COR-L47 (cell line): ENCODE data around the gene LRIG1.

Experiments
- DNase-seq: peaks from one replicate; lab custom pipeline; 2025; lab: John Stamatoyannopoulos, UW

LRIG1 gene

GRCh38 chr3:66467996-66468735 is 32.7 kb downstream of the LRIG1 start:
- DNase-seq = no peak

GRCh38 chr3:66466606-66467270 is 34.1 kb downstream of the LRIG1 start:
- DNase-seq = no peak

- no peak for DNase-seq
Measured at GRCh38 chr3:66465587-66465986, 35.2 kb downstream of the LRIG1 start.

GRCh38 chr3:66465034-66465433 is 35.8 kb downstream of the LRIG1 start:
- no peak for DNase-seq

- DNase-seq = no peak
Measured at GRCh38 chr3:66464512-66464894, 36.3 kb downstream of the LRIG1 start.

GRCh38 chr3:66463730-66464511 is 36.9 kb downstream of the LRIG1 start:
- DNase-seq = no peak

GRCh38 chr3:66463054-66463631 is 37.7 kb downstream of the LRIG1 start:
- DNase-seq = no peak

GRCh38 chr3:66457252-66457651 is 43.6 kb downstream of the LRIG1 start:
- DNase-seq = no peak

GRCh38 chr3:66456711-66457173 is 44.1 kb downstream of the LRIG1 start:
- DNase-seq = no peak

- DNase-seq = no peak
Measured at GRCh38 chr3:66454464-66454859, 46.4 kb downstream of the LRIG1 start.

GRCh38 chr3:66453651-66454463 is 47.0 kb downstream of the LRIG1 start:
- DNase-seq = no peak

GRCh38 chr3:66452303-66453011 is 48.4 kb downstream of the LRIG1 start:
- DNase-seq = no peak

GRCh38 chr3:66451766-66452165 is 49.1 kb downstream of the LRIG1 start:
- no peak for DNase-seq

- DNase-seq = peak; percentile 1
Measured at GRCh38 chr3:66450390-66451022, 50.3 kb downstream of the LRIG1 start.

- no peak for DNase-seq
Measured at GRCh38 chr3:66449411-66449974, 51.3 kb downstream of the LRIG1 start.

- no peak for DNase-seq
Measured at GRCh38 chr3:66444146-66444644, 56.6 kb downstream of the LRIG1 start.

GRCh38 chr3:66443118-66443803 is 57.6 kb downstream of the LRIG1 start:
- DNase-seq = no peak

- peak; percentile 7 for DNase-seq
Measured at GRCh38 chr3:66442254-66443117, 58.3 kb downstream of the LRIG1 start.
